NCI-H2029 (cell line): ENCODE results near the gene FAM13C.
"Not testable (repeated sequence)": the region's sequence is repeated elsewhere in the genome, so short reads cannot be mapped to it uniquely, and the experiment has no call there.

ENCODE experiments used
- DNase-seq: peaks from one replicate; lab custom pipeline; 2025; lab: John Stamatoyannopoulos, UW

Gene FAM13C

DNA sequence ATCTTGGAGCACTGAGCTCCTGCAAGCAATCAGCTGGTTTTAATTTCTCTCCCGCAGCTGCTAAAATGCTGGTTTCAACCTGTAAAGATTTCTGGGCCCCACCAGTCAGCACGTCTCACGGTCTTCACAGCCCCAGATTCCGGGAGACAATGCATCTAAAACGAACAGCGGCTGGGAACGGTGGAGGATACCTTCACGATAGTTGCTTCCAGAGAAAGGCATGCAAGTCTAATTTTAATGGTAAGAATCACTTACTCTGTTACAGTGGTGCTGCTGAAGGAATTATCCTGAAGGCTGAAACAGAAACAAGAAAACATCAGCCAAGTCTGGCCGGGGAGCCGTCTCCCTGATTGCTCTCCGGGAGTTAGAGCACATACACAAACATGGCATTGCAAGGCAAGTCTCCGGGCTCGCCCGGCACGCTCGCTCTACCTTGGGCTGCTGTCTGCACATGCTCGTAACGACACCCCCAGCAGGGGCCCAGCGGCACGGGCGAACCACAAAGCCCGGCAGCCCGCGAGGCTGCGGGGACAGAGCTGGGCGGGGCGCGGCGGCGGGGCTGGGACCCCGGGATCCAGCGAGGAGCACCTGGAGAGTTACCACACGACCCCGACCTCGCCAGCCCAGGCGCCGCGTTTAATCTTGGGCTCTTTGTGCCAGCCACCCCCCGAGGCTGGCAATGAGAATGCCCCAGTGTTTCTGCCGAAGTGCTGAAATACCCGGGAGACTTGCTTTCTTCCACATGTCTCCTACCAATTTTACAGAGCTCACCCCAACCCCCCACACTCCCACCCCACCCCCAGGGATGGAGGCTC lies at the start of gene FAM13C:
Gene FAM13C, minus strand, starts transcription at position 406 of the 815 bp plus-strand sequence. Its CDS starts 89 bp downstream, at position 317.
- no peak for DNase-seq

GRCh38 chr10:59405235-59405634 lies 42.9 kb upstream of the FAM13C start:
- DNase-seq: no peak

DNA sequence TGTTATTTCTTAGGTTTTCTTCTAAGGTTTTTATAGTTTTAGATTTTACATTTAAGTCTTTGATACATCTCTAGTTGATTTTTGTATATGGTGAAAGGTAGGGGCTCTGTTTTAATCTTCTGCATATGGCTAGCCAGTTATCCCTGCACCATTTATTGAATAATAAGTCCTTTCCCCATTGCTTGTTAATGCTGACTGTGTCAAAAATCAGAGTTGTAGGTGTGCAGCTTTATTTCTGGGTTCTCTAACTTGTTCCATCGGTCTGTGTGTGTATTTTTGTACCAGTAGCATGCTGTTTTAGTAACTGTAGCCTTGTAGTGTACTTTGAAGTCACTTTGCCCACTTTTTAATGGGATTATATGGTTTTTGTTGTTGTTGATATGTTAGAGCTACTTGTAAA lies 37.9 kb upstream of the FAM13C start:
- no peak for DNase-seq

DNA sequence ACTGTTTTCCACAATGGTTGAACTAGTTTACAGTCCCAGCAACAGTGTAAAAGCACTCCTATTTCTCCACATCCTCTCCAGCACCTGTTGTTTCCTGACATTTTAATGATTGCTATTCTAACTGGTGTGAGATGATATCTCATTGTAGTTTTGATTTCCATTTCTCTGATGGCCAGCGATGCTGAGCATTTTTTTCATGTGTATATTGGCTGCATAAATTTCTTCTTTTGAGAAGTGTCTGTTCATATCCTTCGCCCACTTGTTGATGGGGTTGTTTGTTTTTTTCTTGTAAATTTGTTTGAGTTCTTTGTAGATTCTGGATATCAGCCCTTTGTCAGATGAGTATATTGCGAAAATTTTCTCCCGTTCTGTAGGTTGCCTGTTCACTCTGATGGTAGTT lies 37.0 kb upstream of the FAM13C start:
- DNase-seq: not testable (repeated sequence)

- no peak for DNase-seq
Observed at GRCh38 chr10:59397961-59398360, 35.6 kb upstream of the FAM13C start.

- DNase-seq: no peak
Observed at GRCh38 chr10:59395984-59396383, 33.6 kb upstream of the FAM13C start.

GRCh38 chr10:59393349-59393748 lies 31.0 kb upstream of the FAM13C start:
- DNase-seq: no peak

GRCh38 chr10:59391060-59391459 lies 28.7 kb upstream of the FAM13C start:
- DNase-seq: no peak

DNA sequence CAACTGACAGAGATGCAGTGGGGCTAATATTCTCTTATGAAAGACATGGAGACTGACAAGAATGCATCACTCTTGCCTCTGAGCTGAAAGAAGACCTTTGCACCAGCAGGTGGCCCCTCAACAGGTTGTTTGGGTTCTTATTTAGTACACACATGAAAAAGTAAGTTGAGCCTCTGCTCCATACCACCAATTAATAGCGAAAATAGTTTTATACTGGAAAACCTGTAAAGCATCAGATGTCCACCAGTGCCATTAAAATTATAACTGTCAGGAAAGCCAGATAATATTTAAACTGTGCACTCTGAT lies 26.3 kb upstream of the FAM13C start:
- no peak for DNase-seq

DNA sequence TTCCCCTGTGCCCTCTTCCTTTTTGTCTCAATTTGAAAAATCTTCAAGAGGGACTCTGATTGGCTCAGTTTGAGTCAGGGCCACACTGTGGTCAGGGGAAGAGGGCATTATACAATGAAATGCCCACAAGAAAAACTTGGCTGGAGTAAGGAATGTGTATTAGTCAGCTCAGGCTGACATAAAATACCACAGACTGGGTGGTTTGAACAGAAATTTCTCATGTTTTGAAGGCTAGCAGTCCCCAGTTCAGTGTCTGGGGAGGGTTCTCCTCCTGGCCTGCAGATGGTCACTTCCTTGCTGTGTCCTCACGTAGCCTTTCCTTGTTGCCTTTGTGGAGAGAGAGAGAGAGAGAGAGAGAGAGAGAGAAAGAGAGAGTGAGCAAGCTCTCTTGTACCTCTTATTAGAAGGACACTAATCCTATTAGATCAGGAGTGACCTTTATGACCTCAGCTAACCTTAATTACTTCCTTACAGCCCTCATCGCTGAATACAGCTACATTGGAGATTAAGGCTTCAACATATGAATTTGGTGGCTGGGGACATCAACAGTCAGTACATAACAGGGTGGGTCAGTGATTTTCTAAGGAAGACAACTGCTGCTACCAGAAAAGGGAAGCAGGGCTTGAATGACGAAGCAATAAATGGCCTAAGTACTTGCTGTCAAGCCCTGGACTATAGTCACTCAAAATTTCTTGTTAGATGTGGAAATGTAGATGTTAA lies 25.8 kb upstream of the FAM13C start:
- no peak for DNase-seq

DNA sequence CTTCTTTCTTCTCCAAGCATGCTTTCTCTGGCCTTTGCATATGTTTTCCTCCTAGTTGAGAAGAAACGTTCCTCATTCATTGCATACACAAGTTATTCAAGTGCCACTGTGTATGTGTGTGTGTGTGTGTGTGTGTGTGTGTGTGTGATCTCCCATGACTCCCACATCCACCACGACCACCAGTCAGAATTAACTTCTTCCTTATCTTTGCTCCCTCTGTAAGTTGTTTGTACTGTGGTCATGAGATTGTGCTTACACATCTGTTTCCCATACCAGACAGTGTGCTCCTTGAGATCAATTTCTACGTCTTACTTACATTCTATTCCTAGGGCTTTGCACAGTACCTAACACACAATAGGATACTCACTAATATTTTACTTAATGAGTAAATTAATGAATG lies 22.4 kb upstream of the FAM13C start:
- DNase-seq: no peak

- no peak for DNase-seq
Observed at GRCh38 chr10:59383908-59384307, 21.6 kb upstream of the FAM13C start.

GRCh38 chr10:59383436-59383835 lies 21.1 kb upstream of the FAM13C start:
- no peak for DNase-seq

GRCh38 chr10:59382831-59383295 lies 20.5 kb upstream of the FAM13C start:
- DNase-seq: no peak

DNA sequence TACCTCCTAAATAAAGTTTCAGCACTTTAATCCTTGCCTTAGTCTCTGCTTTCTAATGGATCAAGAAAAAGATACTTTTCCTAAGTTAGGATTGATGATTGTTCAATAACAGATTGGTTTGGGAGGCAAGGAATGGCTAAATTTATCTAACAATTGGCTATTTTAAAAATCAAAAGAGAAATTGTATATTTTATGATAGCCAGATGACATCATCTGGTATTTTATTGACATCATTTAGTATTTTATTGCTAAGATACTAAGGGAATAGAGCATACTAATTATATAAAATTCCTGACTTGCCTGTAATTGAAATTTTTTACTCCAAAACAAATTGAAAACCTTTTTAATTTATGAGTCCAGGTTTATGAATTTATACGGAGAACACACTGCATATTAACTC lies 19.3 kb upstream of the FAM13C start:
- no peak for DNase-seq

DNA sequence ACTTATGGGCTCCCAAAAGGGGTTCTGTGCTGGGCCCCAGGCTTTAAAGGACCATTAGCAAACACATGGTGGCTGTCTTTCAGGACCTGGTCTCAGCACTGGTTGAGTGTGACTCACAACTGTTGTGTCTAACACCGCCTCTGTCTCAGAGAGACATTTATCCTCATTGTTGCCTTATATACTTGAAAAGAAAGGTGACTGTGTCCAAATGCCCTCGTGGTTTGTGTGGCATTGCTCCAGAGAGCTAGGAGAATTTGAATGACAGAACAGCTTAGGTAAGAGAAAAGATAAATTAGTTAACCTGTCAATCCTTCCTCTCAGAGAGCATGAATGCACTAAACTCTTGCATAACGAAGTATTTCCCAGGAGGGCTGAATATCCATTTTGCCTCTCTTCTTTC lies 14.5 kb upstream of the FAM13C start:
- no peak for DNase-seq

DNA sequence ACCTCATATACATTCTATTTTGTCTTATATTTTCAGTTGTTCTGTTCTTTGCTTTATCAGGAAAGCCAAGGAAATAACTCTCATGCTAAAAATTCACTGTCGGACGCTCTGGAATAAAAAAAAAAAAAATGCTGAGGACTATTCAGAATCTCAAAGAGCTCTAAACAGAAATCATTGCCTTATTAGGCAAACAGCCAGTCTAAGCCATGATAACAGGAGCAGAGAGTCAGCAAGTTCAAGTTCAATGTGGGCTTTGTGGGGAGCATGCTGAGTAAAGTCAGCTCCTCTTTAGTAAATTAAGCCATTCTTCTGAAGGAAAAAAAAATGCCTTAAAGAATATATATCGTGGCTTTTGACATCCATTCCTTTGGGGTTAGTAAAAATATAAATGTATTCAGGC lies 13.6 kb upstream of the FAM13C start:
- no peak for DNase-seq

GRCh38 chr10:59374916-59375315 lies 12.6 kb upstream of the FAM13C start:
- DNase-seq: no peak

GRCh38 chr10:59373071-59373470 lies 10.7 kb upstream of the FAM13C start:
- DNase-seq: no peak

DNA sequence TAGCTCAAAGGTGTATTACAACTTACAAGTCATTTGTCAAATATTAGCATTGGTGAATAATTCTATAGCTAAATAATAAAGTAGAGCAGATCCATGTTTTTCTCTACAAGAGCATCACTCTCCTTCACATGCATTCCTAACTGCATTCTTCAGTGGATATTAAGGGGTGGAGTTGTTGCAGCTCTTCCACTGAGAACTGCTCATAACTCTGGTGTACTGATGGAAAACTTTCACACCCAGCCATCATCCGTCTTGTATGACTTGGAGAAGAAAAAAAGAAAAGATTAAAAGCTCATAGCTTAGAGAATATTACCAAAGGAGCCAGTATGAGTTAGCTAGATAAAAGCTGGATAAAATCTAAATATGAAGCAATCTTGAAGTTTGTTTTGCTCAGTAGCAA lies 10.2 kb upstream of the FAM13C start:
- no peak for DNase-seq

- no peak for DNase-seq
Observed at GRCh38 chr10:59366290-59366689, 3.9 kb upstream of the FAM13C start.

DNA sequence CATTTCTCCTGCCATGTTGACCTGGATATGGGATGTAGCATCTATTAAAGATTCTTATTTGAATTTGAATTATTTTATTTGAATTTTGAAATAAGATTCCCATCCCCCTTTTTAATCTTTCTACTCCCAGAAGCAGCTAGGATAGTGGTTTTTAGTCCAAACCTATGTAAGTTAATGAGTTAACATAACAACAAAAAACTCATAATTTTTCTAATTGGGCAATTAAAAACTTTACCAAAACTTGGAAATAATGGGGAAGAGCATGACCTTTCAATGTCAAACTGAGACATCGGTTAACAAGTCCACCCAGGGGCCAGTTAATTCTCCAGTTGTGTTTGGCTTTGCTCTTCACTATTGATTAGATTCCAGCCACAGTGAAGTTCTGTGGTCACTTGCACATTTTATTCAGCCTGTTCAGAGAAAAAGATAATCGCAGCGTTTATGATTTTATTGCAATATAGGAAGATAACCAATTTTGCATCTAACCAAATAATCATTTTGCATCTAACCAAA lies 1.2 kb upstream of the FAM13C start:
- DNase-seq: no peak

DNA sequence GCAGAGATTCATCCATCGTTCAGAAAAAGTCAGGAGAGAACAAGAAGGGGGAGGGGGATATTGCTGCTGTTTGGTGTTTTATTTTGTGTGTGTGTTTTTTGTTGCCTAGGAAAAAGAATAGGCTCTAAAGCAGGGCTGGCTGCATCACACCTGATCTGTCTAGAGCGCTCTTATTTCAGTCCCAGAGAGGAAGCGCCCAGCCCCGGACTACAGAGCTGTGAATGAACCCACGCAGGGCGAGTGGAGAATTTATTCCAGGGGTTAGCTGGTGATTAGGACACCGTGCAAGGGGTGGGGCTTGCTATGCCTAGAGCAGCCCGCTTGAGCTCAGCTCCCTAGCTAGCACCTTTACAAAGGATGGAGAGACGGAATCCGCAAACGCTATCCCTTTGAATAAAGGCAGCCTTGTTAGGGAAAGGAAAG lies 621 bp upstream of the FAM13C start:
- DNase-seq: no peak
